GM18951 (cell line): Measurements from ENCODE around the gene SLC39A13.
A peak's percentile ranks its signal among the peaks of the same experiment; 100 is the strongest.

ENCODE experiments used
- POLR2A ChIP-seq: IDR thresholded peaks from 4 replicates; pipeline ENCODE4 v1.6.1; 2011; ENCODE audit warnings: mild to moderate bottlenecking; ENCODE audit not compliant: insufficient read length, insufficient read depth; ENCODE audit errors: extremely low read depth
- in situ Hi-C: fragments of 300-500 bp; cut with MboI; formaldehyde crosslinking; loops from one replicate; pipeline ENCODE4 v1.12.0; 2022; ENCODE audit warnings: low sequenced_read_pairs, mixed read lengths, inconsistent platforms; ENCODE audit not compliant: unreplicated experiment

Gene SLC39A13

GRCh38 chr11:47391077-47391583, 17.3 kb upstream of the SLC39A13 start:
- in situ Hi-C loops = no loop called here
- TF ChIP-seq POLR2A = no peak

- TF ChIP-seq POLR2A = no peak
- in situ Hi-C loops = no loop called here
Measured at GRCh38 chr11:47391711-47392432, 16.5 kb upstream of the SLC39A13 start.

GRCh38 chr11:47392546-47393162, 15.7 kb upstream of the SLC39A13 start:
- TF ChIP-seq POLR2A = no peak
- in situ Hi-C loops = no loop called here

GRCh38 chr11:47393163-47394049, 15.0 kb upstream of the SLC39A13 start:
- no peak for TF ChIP-seq POLR2A
- in situ Hi-C loops = no loop called here

GRCh38 chr11:47394050-47394321, 14.4 kb upstream of the SLC39A13 start:
- TF ChIP-seq POLR2A = no peak
- in situ Hi-C loops = no loop called here

GRCh38 chr11:47394322-47395222, 13.8 kb upstream of the SLC39A13 start:
- in situ Hi-C loops = no loop called here

GRCh38 chr11:47395223-47396048, 13.0 kb upstream of the SLC39A13 start:
- no peak for TF ChIP-seq POLR2A
- in situ Hi-C loops = no loop called here

More at GRCh38 chr11:47394322-47395222, 13.8 kb upstream of the SLC39A13 start:
- peak; percentile 73 for TF ChIP-seq POLR2A

GRCh38 chr11:47396049-47396320, 12.4 kb upstream of the SLC39A13 start:
- in situ Hi-C loops = no loop called here

GRCh38 chr11:47398011-47398410, 10.4 kb upstream of the SLC39A13 start:
- TF ChIP-seq POLR2A = no peak

More at GRCh38 chr11:47396049-47396320, 12.4 kb upstream of the SLC39A13 start:
- TF ChIP-seq POLR2A = no peak

GRCh38 chr11:47398551-47398950, 9.8 kb upstream of the SLC39A13 start:
- in situ Hi-C loops = no loop called here
- no peak for TF ChIP-seq POLR2A

More at GRCh38 chr11:47398011-47398410, 10.4 kb upstream of the SLC39A13 start:
- in situ Hi-C loops = no loop called here

GRCh38 chr11:47399860-47400767, 8.3 kb upstream of the SLC39A13 start:
- TF ChIP-seq POLR2A = peak; percentile 61
- in situ Hi-C loops = no loop called here
